Astrocyte of the cerebellum (primary cell): Measurements from ENCODE around the gene SHMT2.

Source experiments
- DNase-seq: peaks from one replicate; pipeline ENCODE4 v3.0.0-alpha.2; 2011; ENCODE audit warnings: low read depth
- H3K4me3 ChIP-seq: 2 replicates; pipeline ENCODE4 v1.5.1; 2011; ENCODE audit warnings: mild to moderate bottlenecking, low read depth, low read length, moderate library complexity
- CTCF ChIP-seq: IDR thresholded peaks from 2 replicates; pipeline ENCODE4 v1.5.1; 2012; ENCODE audit warnings: low read length, low read depth, moderate library complexity, mild to moderate bottlenecking; ENCODE audit errors: missing control alignments
- in situ Hi-C: cut with HindIII; loops from 2 replicates; pipeline ENCODE4 v1.10.0; 2017; ENCODE audit warnings: low sequenced_read_pairs

Gene SHMT2

GRCh38 chr12:57224278-57224972 lies 5.1 kb upstream of the SHMT2 start:
- in situ Hi-C loops, result no loop called here
- H3K4me3 ChIP-seq, result no peak overlapping the region
- DNase-seq, result no peak
- TF ChIP-seq CTCF, result no peak

- no peak for DNase-seq
- TF ChIP-seq CTCF, result peak; percentile 60
Observed at GRCh38 chr12:57224973-57225679, 4.4 kb upstream of the SHMT2 start.

GRCh38 chr12:57225680-57226210 lies 3.8 kb upstream of the SHMT2 start:
- no peak for DNase-seq
- no peak for TF ChIP-seq CTCF
- H3K4me3 ChIP-seq, result no peak overlapping the region
- in situ Hi-C loops, result no loop called here

More at GRCh38 chr12:57224973-57225679, 4.4 kb upstream of the SHMT2 start:
- in situ Hi-C loops, result no loop called here
- H3K4me3 ChIP-seq, result no peak overlapping the region

- in situ Hi-C loops, result no loop called here
- no peak overlapping the region for H3K4me3 ChIP-seq
- DNase-seq, result no peak
- TF ChIP-seq CTCF, result no peak
Observed at GRCh38 chr12:57226588-57227314, 2.8 kb upstream of the SHMT2 start.

- in situ Hi-C loops, result no loop called here
- no peak overlapping the region for H3K4me3 ChIP-seq
- DNase-seq, result no peak
- no peak for TF ChIP-seq CTCF
Observed at GRCh38 chr12:57227315-57228115, 2.0 kb upstream of the SHMT2 start.
